WTC11 (cell line): ENCODE results near the gene FRS2.

Experiments used
- CTCF ChIP-seq: fragments of 200-600 bp; IDR thresholded peaks from 2 replicates; pipeline ENCODE4 v1.8.0; 2022; ENCODE audit warnings: antibody characterized with exemption
- ETV6 ChIP-seq: sonication (generic); formaldehyde crosslinking; IDR thresholded peaks from 2 replicates; pipeline ENCODE4 v1.8.1; 2022; ENCODE audit warnings: mild to moderate bottlenecking, missing genetic modification reagents
- FOXK1 ChIP-seq: sonication (generic); formaldehyde crosslinking; IDR thresholded peaks from 2 replicates; pipeline ENCODE4 v1.8.0; 2022; ENCODE audit warnings: mild to moderate bottlenecking, moderate library complexity, missing genetic modification reagents
- HMGXB4 ChIP-seq: sonication (generic); formaldehyde crosslinking; IDR thresholded peaks from 2 replicates; pipeline ENCODE4 v1.8.1; 2023; ENCODE audit warnings: mild to moderate bottlenecking, moderate library complexity, missing genetic modification reagents
- PREB ChIP-seq: sonication (generic); formaldehyde crosslinking; IDR thresholded peaks from 2 replicates; pipeline ENCODE4 v1.8.1; 2022; ENCODE audit warnings: mild to moderate bottlenecking, missing genetic modification reagents, moderate library complexity, borderline replicate concordance
- TF ChIP-seq, protein P1 (sequence below): sonication (generic); formaldehyde crosslinking; IDR thresholded peaks from 2 replicates; pipeline ENCODE4 v1.8.0; 2022; ENCODE audit warnings: mild to moderate bottlenecking, missing genetic modification reagents

DNA sequence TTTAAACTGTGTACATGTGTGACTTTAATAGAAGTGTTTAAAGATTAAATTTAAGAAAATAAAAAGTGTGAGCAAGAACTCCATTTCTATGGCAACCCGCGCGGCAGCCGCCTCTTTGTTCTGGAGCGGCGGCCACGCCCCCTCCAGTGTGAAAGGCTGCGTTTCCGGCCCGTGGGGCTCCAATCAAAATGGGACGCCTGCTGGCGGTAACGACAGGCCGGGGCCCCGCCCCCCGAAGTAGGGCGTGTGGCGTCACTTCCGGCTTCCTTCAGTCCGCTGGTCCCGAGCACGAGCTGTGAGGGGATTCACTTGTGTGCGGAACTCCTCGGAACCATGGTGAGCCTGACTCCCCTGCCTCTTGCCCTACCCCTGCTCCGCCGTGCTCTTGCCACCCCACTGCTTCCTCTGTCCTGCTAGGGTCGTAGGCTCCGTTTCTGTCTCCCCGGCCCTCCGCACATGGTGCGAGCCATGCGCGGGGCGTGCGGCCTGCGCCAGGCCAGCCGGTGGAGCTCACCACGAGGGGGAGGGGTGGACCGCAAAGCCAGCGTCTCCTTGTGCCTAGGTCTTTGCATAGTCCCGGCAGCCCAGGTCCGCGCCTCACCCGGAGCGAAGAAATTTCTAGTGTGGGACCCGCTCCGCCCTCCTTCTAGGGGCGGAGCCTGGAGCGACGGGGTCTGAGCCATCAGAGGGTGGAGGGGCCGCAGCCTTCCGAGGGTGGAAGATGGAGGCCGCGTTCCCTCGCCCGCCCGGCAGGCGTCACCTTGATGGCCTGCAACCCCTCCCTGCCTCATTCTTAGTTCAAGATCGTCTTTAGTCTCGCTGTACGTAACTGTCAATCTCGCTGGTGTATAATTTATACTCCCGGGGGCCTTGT lies 115.2 kb downstream of the FRS2 start, which contains the start of gene CCT2:
- TF ChIP-seq CTCF: no peak
- TF ChIP-seq, protein P1, sequence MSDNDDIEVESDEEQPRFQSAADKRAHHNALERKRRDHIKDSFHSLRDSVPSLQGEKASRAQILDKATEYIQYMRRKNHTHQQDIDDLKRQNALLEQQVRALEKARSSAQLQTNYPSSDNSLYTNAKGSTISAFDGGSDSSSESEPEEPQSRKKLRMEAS: peak; percentile 98
- TF ChIP-seq PREB (CRISPR knock-in tag): no peak
- peak; percentile 89 for TF ChIP-seq ETV6 (CRISPR knock-in tag)
- TF ChIP-seq HMGXB4 (CRISPR knock-in tag): peak; percentile 92
- peak; percentile 73 for TF ChIP-seq FOXK1 (CRISPR knock-in tag)
